ENCODE results near the gene PI16.

DNA sequence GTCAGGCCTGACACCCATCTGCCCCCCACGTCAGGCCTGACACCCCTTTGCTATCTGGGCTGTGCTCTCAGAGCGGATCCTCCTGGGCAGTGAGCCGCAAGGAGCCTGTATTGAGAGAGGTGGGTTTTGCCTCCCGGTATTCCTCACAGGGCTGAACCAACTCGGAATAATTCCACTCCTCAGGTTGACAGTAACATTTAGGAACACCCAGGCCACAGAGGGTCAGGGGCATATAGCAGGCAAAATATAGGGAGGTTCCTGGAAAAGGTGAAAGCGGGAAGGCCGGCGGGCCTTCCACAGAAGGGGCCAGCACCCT, 44.1 kb downstream of the PI16 start:
- TF ChIP-seq, protein P1, sequence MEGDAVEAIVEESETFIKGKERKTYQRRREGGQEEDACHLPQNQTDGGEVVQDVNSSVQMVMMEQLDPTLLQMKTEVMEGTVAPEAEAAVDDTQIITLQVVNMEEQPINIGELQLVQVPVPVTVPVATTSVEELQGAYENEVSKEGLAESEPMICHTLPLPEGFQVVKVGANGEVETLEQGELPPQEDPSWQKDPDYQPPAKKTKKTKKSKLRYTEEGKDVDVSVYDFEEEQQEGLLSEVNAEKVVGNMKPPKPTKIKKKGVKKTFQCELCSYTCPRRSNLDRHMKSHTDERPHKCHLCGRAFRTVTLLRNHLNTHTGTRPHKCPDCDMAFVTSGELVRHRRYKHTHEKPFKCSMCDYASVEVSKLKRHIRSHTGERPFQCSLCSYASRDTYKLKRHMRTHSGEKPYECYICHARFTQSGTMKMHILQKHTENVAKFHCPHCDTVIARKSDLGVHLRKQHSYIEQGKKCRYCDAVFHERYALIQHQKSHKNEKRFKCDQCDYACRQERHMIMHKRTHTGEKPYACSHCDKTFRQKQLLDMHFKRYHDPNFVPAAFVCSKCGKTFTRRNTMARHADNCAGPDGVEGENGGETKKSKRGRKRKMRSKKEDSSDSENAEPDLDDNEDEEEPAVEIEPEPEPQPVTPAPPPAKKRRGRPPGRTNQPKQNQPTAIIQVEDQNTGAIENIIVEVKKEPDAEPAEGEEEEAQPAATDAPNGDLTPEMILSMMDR (IDR thresholded peaks at IDR 0.05; ENCODE audit: poor library complexity, severe bottlenecking) = no peak
- no peak for TF ChIP-seq EP300 (conservative IDR thresholded peaks at IDR 0.05; ENCODE audit: poor library complexity, severe bottlenecking)

Measured in neural cell (in vitro differentiated cells).